GM12872 (cell line): ENCODE data around the gene RBM6.

Source experiments
- CTCF ChIP-seq: IDR thresholded peaks from 3 replicates; pipeline ENCODE4 v1.5.1; 2011; ENCODE audit warnings: low read depth, mild to moderate bottlenecking, low read length, moderate library complexity; ENCODE audit not compliant: insufficient read depth

Gene RBM6

GRCh38 chr3:49939858-49940666 lies at the start of gene RBM6:
TSS of gene RBM6 (plus strand) at chr3:49940150. CDS start at chr3:49962642, 22,492 bp downstream.
- no peak for TF ChIP-seq CTCF

- no peak for TF ChIP-seq CTCF
These were observed 44.2 kb upstream of the RBM6 start for GRCh38 chr3:49895791-49896190.

GRCh38 chr3:49896345-49896744 lies 43.6 kb upstream of the RBM6 start:
- no peak for TF ChIP-seq CTCF

- no peak for TF ChIP-seq CTCF
These were observed 41.0 kb upstream of the RBM6 start for GRCh38 chr3:49898991-49899390.

GRCh38 chr3:49899815-49900214 lies 40.1 kb upstream of the RBM6 start:
- TF ChIP-seq CTCF: peak; percentile 50; the same call in 2 of the 3 replicates

- no peak for TF ChIP-seq CTCF
These were observed 39.3 kb upstream of the RBM6 start for GRCh38 chr3:49900491-49901153.

- no peak for TF ChIP-seq CTCF
These were observed 38.3 kb upstream of the RBM6 start for GRCh38 chr3:49901366-49902339.
